ENCODE measurements around the gene GDI2. TPM values are rescaled to one million over a fixed set of nuclear protein-coding genes. Genes with fewer than 3 reads are reported as not detected.
"Not testable (repeated sequence)": the region's sequence is repeated elsewhere in the genome, so short reads cannot be mapped to it uniquely, and the experiment has no call there.

Gene GDI2
- polyA plus RNA-seq, 2 donors, result 58.2 to 109 TPM

- Histone ChIP-seq H3K9me3 (ENCODE audit: control insufficient read depth in 2 of 2, insufficient read depth in 1 of 2, low read depth in 1 of 2, low read length in 1 of 2) (no peaks in the 10 kb centered on the region), H3K4me3 (ENCODE audit: low read depth in 1 of 2, low read length in 2 of 2) (no peak overlapping the region), H3K27ac (ENCODE audit: low read depth in 2 of 2, low read length in 1 of 2) (no peak overlapping the region), H3K36me3 (ENCODE audit: control insufficient read depth in 2 of 2, insufficient read depth in 2 of 2, low read length in 1 of 2) (no peaks in the 10 kb centered on the region), H3K4me1 (ENCODE audit: control insufficient read depth in 2 of 2, insufficient read depth in 2 of 2, low read length in 1 of 2) (peaks cover 0 to 3% of the 10 kb centered on the region in 2 donors), H3K27me3 (ENCODE audit: control insufficient read depth in 1 of 2, insufficient read depth in 2 of 2, low read length in 2 of 2) (no peaks in the 10 kb centered on the region)
- 82 to 88% methylated on average over 9 of the region's 9 CpGs for WGBS, 2 donors
Observed at GRCh38 chr10:5829267-5829666, 16.0 kb upstream of the GDI2 start.

GRCh38 chr10:5828725-5829124 is 15.5 kb upstream of the GDI2 start:
- H3K4me3 ChIP-seq (ENCODE audit: low read depth in 1 of 2, low read length in 2 of 2), result no peak overlapping the region
- no peaks in the 10 kb centered on the region for H3K36me3 ChIP-seq (ENCODE audit: control insufficient read depth in 2 of 2, insufficient read depth in 2 of 2, low read length in 1 of 2)
- H3K9me3 ChIP-seq (ENCODE audit: control insufficient read depth in 2 of 2, insufficient read depth in 1 of 2, low read depth in 1 of 2, low read length in 1 of 2), result no peaks in the 10 kb centered on the region
- WGBS, 2 donors, result 92% methylated on average over 16 of the region's 16 CpGs
- H3K27me3 ChIP-seq (ENCODE audit: control insufficient read depth in 1 of 2, insufficient read depth in 2 of 2, low read length in 2 of 2), result no peaks in the 10 kb centered on the region
- H3K27ac ChIP-seq (ENCODE audit: low read depth in 2 of 2, low read length in 1 of 2), result no peak overlapping the region
- peaks cover 0 to 3% of the 10 kb centered on the region in 2 donors for H3K4me1 ChIP-seq (ENCODE audit: control insufficient read depth in 2 of 2, insufficient read depth in 2 of 2, low read length in 1 of 2)

- no peak overlapping the region for H3K27ac ChIP-seq (ENCODE audit: low read depth in 2 of 2, low read length in 1 of 2)
- peaks cover 0 to under 1% of the 10 kb centered on the region in 2 donors for H3K4me1 ChIP-seq (ENCODE audit: control insufficient read depth in 2 of 2, insufficient read depth in 2 of 2, low read length in 1 of 2)
- no peaks in the 10 kb centered on the region for H3K9me3 ChIP-seq (ENCODE audit: control insufficient read depth in 2 of 2, insufficient read depth in 1 of 2, low read depth in 1 of 2, low read length in 1 of 2)
- H3K4me3 ChIP-seq (ENCODE audit: low read depth in 1 of 2, low read length in 2 of 2), result no peak overlapping the region
- WGBS, 2 donors, result 84 to 88% methylated on average over 6 of the region's 6 CpGs
- no peaks in the 10 kb centered on the region for H3K27me3 ChIP-seq (ENCODE audit: control insufficient read depth in 1 of 2, insufficient read depth in 2 of 2, low read length in 2 of 2)
- no peaks in the 10 kb centered on the region for H3K36me3 ChIP-seq (ENCODE audit: control insufficient read depth in 2 of 2, insufficient read depth in 2 of 2, low read length in 1 of 2)
Observed at GRCh38 chr10:5827841-5828240, 14.6 kb upstream of the GDI2 start.

GRCh38 chr10:5826511-5826910 is 13.3 kb upstream of the GDI2 start:
- H3K36me3 ChIP-seq (ENCODE audit: control insufficient read depth in 2 of 2, insufficient read depth in 2 of 2, low read length in 1 of 2); H3K4me1 ChIP-seq (ENCODE audit: control insufficient read depth in 2 of 2, insufficient read depth in 2 of 2, low read length in 1 of 2); H3K9me3 ChIP-seq (ENCODE audit: control insufficient read depth in 2 of 2, insufficient read depth in 1 of 2, low read depth in 1 of 2, low read length in 1 of 2); H3K27ac ChIP-seq (ENCODE audit: low read depth in 2 of 2, low read length in 1 of 2); H3K4me3 ChIP-seq (ENCODE audit: low read depth in 1 of 2, low read length in 2 of 2); H3K27me3 ChIP-seq (ENCODE audit: control insufficient read depth in 1 of 2, insufficient read depth in 2 of 2, low read length in 2 of 2): not testable (repeated sequence)
- 92 to 93% methylated on average over 6 of the region's 6 CpGs for WGBS, 2 donors

- H3K9me3 ChIP-seq (ENCODE audit: control insufficient read depth in 2 of 2, insufficient read depth in 1 of 2, low read depth in 1 of 2, low read length in 1 of 2), result no peaks in the 10 kb centered on the region
- H3K27me3 ChIP-seq (ENCODE audit: control insufficient read depth in 1 of 2, insufficient read depth in 2 of 2, low read length in 2 of 2), result no peaks in the 10 kb centered on the region
- 88% methylated on average over 6 of the region's 6 CpGs for WGBS, 2 donors
- H3K4me3 ChIP-seq (ENCODE audit: low read depth in 1 of 2, low read length in 2 of 2), result no peak overlapping the region
- H3K36me3 ChIP-seq (ENCODE audit: control insufficient read depth in 2 of 2, insufficient read depth in 2 of 2, low read length in 1 of 2), result no peaks in the 10 kb centered on the region
- no peaks in the 10 kb centered on the region for H3K4me1 ChIP-seq (ENCODE audit: control insufficient read depth in 2 of 2, insufficient read depth in 2 of 2, low read length in 1 of 2)
- no peak overlapping the region for H3K27ac ChIP-seq (ENCODE audit: low read depth in 2 of 2, low read length in 1 of 2)
Observed at GRCh38 chr10:5818894-5819293, 5.7 kb upstream of the GDI2 start.

- Histone ChIP-seq H3K27me3 (ENCODE audit: control insufficient read depth in 1 of 2, insufficient read depth in 2 of 2, low read length in 2 of 2) (no peaks in the 10 kb centered on the region), H3K27ac (ENCODE audit: low read depth in 2 of 2, low read length in 1 of 2) (no peak overlapping the region), H3K36me3 (ENCODE audit: control insufficient read depth in 2 of 2, insufficient read depth in 2 of 2, low read length in 1 of 2) (no peaks in the 10 kb centered on the region), H3K4me1 (ENCODE audit: control insufficient read depth in 2 of 2, insufficient read depth in 2 of 2, low read length in 1 of 2) (no peaks in the 10 kb centered on the region), H3K9me3 (ENCODE audit: control insufficient read depth in 2 of 2, insufficient read depth in 1 of 2, low read depth in 1 of 2, low read length in 1 of 2) (no peaks in the 10 kb centered on the region), H3K4me3 (ENCODE audit: low read depth in 1 of 2, low read length in 2 of 2) (no peak overlapping the region)
- WGBS, 2 donors, result 86 to 92% methylated on average over 2 of the region's 2 CpGs
Observed at GRCh38 chr10:5818048-5818331, 4.8 kb upstream of the GDI2 start.

GRCh38 chr10:5817322-5818047 is 4.3 kb upstream of the GDI2 start:
- WGBS, 2 donors, result 86 to 88% methylated on average over 4 of the region's 4 CpGs

GRCh38 chr10:5816170-5816569 is 2.9 kb upstream of the GDI2 start:
- no peak overlapping the region for H3K27ac ChIP-seq (ENCODE audit: low read depth in 2 of 2, low read length in 1 of 2)
- no peaks in the 10 kb centered on the region for H3K9me3 ChIP-seq (ENCODE audit: control insufficient read depth in 2 of 2, insufficient read depth in 1 of 2, low read depth in 1 of 2, low read length in 1 of 2)
- H3K4me3 ChIP-seq (ENCODE audit: low read depth in 1 of 2, low read length in 2 of 2), result no peak overlapping the region
- H3K27me3 ChIP-seq (ENCODE audit: control insufficient read depth in 1 of 2, insufficient read depth in 2 of 2, low read length in 2 of 2), result no peaks in the 10 kb centered on the region
- H3K4me1 ChIP-seq (ENCODE audit: control insufficient read depth in 2 of 2, insufficient read depth in 2 of 2, low read length in 1 of 2), result no peaks in the 10 kb centered on the region
- H3K36me3 ChIP-seq (ENCODE audit: control insufficient read depth in 2 of 2, insufficient read depth in 2 of 2, low read length in 1 of 2), result no peaks in the 10 kb centered on the region

More at GRCh38 chr10:5817322-5818047, 4.3 kb upstream of the GDI2 start:
- no peak overlapping the region for H3K27ac ChIP-seq (ENCODE audit: low read depth in 2 of 2, low read length in 1 of 2)
- no peaks in the 10 kb centered on the region for H3K27me3 ChIP-seq (ENCODE audit: control insufficient read depth in 1 of 2, insufficient read depth in 2 of 2, low read length in 2 of 2)
- no peaks in the 10 kb centered on the region for H3K9me3 ChIP-seq (ENCODE audit: control insufficient read depth in 2 of 2, insufficient read depth in 1 of 2, low read depth in 1 of 2, low read length in 1 of 2)
- no peak overlapping the region for H3K4me3 ChIP-seq (ENCODE audit: low read depth in 1 of 2, low read length in 2 of 2)
- H3K4me1 ChIP-seq (ENCODE audit: control insufficient read depth in 2 of 2, insufficient read depth in 2 of 2, low read length in 1 of 2), result no peaks in the 10 kb centered on the region
- H3K36me3 ChIP-seq (ENCODE audit: control insufficient read depth in 2 of 2, insufficient read depth in 2 of 2, low read length in 1 of 2), result no peaks in the 10 kb centered on the region

- Histone ChIP-seq H3K27me3 (ENCODE audit: control insufficient read depth in 1 of 2, insufficient read depth in 2 of 2, low read length in 2 of 2) (no peaks in the 10 kb centered on the region), H3K4me3 (ENCODE audit: low read depth in 1 of 2, low read length in 2 of 2) (peak overlapping the region; percentile 93 to 95), H3K4me1 (ENCODE audit: control insufficient read depth in 2 of 2, insufficient read depth in 2 of 2, low read length in 1 of 2) (no peaks in the 10 kb centered on the region), H3K9me3 (ENCODE audit: control insufficient read depth in 2 of 2, insufficient read depth in 1 of 2, low read depth in 1 of 2, low read length in 1 of 2) (no peaks in the 10 kb centered on the region), H3K27ac (ENCODE audit: low read depth in 2 of 2, low read length in 1 of 2) (peak overlapping the region; percentile 95 to 99), H3K36me3 (ENCODE audit: control insufficient read depth in 2 of 2, insufficient read depth in 2 of 2, low read length in 1 of 2) (no peaks in the 10 kb centered on the region)
- WGBS, 2 donors, result 25 to 26% methylated on average over 12 of the region's 12 CpGs
Observed at GRCh38 chr10:5814110-5815107, 1.2 kb upstream of the GDI2 start.

- Histone ChIP-seq H3K4me3 (ENCODE audit: low read depth in 1 of 2, low read length in 2 of 2) (peak overlapping the region; percentile 95 to 99), H3K9me3 (ENCODE audit: control insufficient read depth in 2 of 2, insufficient read depth in 1 of 2, low read depth in 1 of 2, low read length in 1 of 2) (no peaks in the 10 kb centered on the region), H3K27ac (ENCODE audit: low read depth in 2 of 2, low read length in 1 of 2) (peak overlapping the region; percentile 98 to 99), H3K4me1 (ENCODE audit: control insufficient read depth in 2 of 2, insufficient read depth in 2 of 2, low read length in 1 of 2) (no peaks in the 10 kb centered on the region), H3K36me3 (ENCODE audit: control insufficient read depth in 2 of 2, insufficient read depth in 2 of 2, low read length in 1 of 2) (no peaks in the 10 kb centered on the region), H3K27me3 (ENCODE audit: control insufficient read depth in 1 of 2, insufficient read depth in 2 of 2, low read length in 2 of 2) (no peaks in the 10 kb centered on the region)
- 0 to 1% methylated on average over 24 to 29 of the region's 29 CpGs for WGBS, 2 donors
Observed at GRCh38 chr10:5813091-5813340, 218 bp downstream of the GDI2 start.

All from esophagus (tissue), 2 donors.